ENCODE results near the gene CEP164. TPM values are rescaled to one million over a fixed set of nuclear protein-coding genes. Genes with fewer than 3 reads are reported as not detected.

CEP164 gene
- total RNA-seq, 1 donor from 2014 or later, result 21.6 TPM

GRCh38 chr11:117430293-117430955, 102.8 kb downstream of the CEP164 start:
- DNase-seq (ENCODE audit: extremely low spot score in 2 of 2), result no peak
- Histone ChIP-seq H3K4me3 (no peak overlapping the region), H3K27me3 (no peaks in the 10 kb centered on the region), H3K9me3 (no peaks in the 10 kb centered on the region), H3K36me3 (no peaks in the 10 kb centered on the region), H3K4me1 (peaks cover 7% of the 10 kb centered on the region), H3K27ac (no peak overlapping the region)
- intact Hi-C loops (cut with DNase I), result no loop called here
- TF ChIP-seq CTCF (IDR thresholded peaks at IDR 0.05), result no peak
- no peak for TF ChIP-seq POLR2A (IDR thresholded peaks at IDR 0.05)
- no peak for TF ChIP-seq POLR2AphosphoS5 (IDR thresholded peaks at IDR 0.05; ENCODE audit: insufficient read depth in 1 of 2, low read depth in 1 of 2)

- Histone ChIP-seq H3K4me1 (peaks cover 2% of the 10 kb centered on the region), H3K4me3 (no peak overlapping the region), H3K9me3 (no peaks in the 10 kb centered on the region), H3K36me3 (no peaks in the 10 kb centered on the region), H3K27ac (no peak overlapping the region), H3K27me3 (no peaks in the 10 kb centered on the region)
- TF ChIP-seq CTCF (IDR thresholded peaks at IDR 0.05), result no peak
- no peak for TF ChIP-seq POLR2AphosphoS5 (IDR thresholded peaks at IDR 0.05; ENCODE audit: insufficient read depth in 1 of 2, low read depth in 1 of 2)
- no peak for TF ChIP-seq POLR2A (IDR thresholded peaks at IDR 0.05)
- DNase-seq (ENCODE audit: extremely low spot score in 2 of 2), result no peak
- intact Hi-C loops (cut with DNase I), result no loop called here
Observed at GRCh38 chr11:117431436-117431835, 103.8 kb downstream of the CEP164 start.

GRCh38 chr11:117433717-117434116, 106.1 kb downstream of the CEP164 start:
- no peak for DNase-seq (ENCODE audit: extremely low spot score in 2 of 2)
- Histone ChIP-seq H3K4me3 (no peak overlapping the region), H3K36me3 (no peaks in the 10 kb centered on the region), H3K27ac (no peak overlapping the region), H3K27me3 (no peaks in the 10 kb centered on the region), H3K4me1 (no peaks in the 10 kb centered on the region), H3K9me3 (no peaks in the 10 kb centered on the region)
- no peak for TF ChIP-seq POLR2AphosphoS5 (IDR thresholded peaks at IDR 0.05; ENCODE audit: insufficient read depth in 1 of 2, low read depth in 1 of 2)
- TF ChIP-seq POLR2A (IDR thresholded peaks at IDR 0.05), result no peak
- no peak for TF ChIP-seq CTCF (IDR thresholded peaks at IDR 0.05)
- intact Hi-C loops (cut with DNase I), result no loop called here

- Histone ChIP-seq H3K36me3 (no peaks in the 10 kb centered on the region), H3K9me3 (no peaks in the 10 kb centered on the region), H3K27me3 (no peaks in the 10 kb centered on the region), H3K27ac (no peak overlapping the region), H3K4me3 (no peak overlapping the region), H3K4me1 (no peaks in the 10 kb centered on the region)
- intact Hi-C loops (cut with DNase I), result no loop called here
- DNase-seq (ENCODE audit: extremely low spot score in 2 of 2), result no peak
- TF ChIP-seq POLR2A (IDR thresholded peaks at IDR 0.05), result no peak
- TF ChIP-seq CTCF (IDR thresholded peaks at IDR 0.05), result no peak
- TF ChIP-seq POLR2AphosphoS5 (IDR thresholded peaks at IDR 0.05; ENCODE audit: insufficient read depth in 1 of 2, low read depth in 1 of 2), result no peak
Observed at GRCh38 chr11:117434481-117434880, 106.8 kb downstream of the CEP164 start.

DNA sequence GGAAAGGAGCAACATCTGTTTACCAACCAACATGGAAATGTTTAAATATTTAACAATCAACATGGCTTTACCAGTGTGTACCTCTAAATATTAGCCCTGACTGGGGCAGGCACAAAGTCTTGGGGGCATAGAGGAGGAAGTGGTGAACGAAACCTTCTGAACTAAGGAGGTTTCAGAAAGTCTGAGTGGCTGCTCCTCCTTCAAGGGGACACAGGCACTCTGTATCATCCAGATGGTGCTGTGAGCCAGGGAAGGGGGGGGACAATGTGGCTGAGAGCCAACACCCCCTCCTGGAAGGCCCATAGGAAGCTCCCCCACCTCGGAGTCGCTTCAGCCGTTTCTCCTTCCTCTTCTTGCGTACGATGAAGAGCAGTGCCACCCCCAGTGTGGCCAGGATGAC, 107.7 kb downstream of the CEP164 start:
- Histone ChIP-seq H3K27me3 (no peaks in the 10 kb centered on the region), H3K9me3 (no peaks in the 10 kb centered on the region), H3K4me3 (no peak overlapping the region), H3K4me1 (no peaks in the 10 kb centered on the region), H3K27ac (no peak overlapping the region), H3K36me3 (no peaks in the 10 kb centered on the region)
- DNase-seq (ENCODE audit: extremely low spot score in 2 of 2), result no peak
- intact Hi-C loops (cut with DNase I), result no loop called here
- TF ChIP-seq CTCF (IDR thresholded peaks at IDR 0.05) (no peak), POLR2AphosphoS5 (IDR thresholded peaks at IDR 0.05; ENCODE audit: insufficient read depth in 1 of 2, low read depth in 1 of 2) (no peak), POLR2A (IDR thresholded peaks at IDR 0.05) (no peak)

All from vagina (tissue), 2 donors.